Activated CD4-positive, alpha-beta T cell treated with anti-CD3 and anti-CD28 coated beads, Interleukin-10, Interleukin-2, amounts not matched to agents 100 ng/mL and 50 ng/mL, durations not matched to agents 16 hours and 8 hours (primary cell): ENCODE results near the gene AKR1C2.
"Not testable (repeated sequence)": the region's sequence is repeated elsewhere in the genome, so short reads cannot be mapped to it uniquely, and the experiment has no call there.

Experiments
- DNase-seq: peaks from one replicate; pipeline ENCODE4 v3.0.0-alpha.2; 2020

Gene AKR1C2

GRCh38 chr10:5023177-5023805 lies 19.6 kb upstream of the AKR1C2 start:
- DNase-seq = no peak

- DNase-seq = not testable (repeated sequence)
These were observed 18.1 kb upstream of the AKR1C2 start for GRCh38 chr10:5021624-5022290.

DNA sequence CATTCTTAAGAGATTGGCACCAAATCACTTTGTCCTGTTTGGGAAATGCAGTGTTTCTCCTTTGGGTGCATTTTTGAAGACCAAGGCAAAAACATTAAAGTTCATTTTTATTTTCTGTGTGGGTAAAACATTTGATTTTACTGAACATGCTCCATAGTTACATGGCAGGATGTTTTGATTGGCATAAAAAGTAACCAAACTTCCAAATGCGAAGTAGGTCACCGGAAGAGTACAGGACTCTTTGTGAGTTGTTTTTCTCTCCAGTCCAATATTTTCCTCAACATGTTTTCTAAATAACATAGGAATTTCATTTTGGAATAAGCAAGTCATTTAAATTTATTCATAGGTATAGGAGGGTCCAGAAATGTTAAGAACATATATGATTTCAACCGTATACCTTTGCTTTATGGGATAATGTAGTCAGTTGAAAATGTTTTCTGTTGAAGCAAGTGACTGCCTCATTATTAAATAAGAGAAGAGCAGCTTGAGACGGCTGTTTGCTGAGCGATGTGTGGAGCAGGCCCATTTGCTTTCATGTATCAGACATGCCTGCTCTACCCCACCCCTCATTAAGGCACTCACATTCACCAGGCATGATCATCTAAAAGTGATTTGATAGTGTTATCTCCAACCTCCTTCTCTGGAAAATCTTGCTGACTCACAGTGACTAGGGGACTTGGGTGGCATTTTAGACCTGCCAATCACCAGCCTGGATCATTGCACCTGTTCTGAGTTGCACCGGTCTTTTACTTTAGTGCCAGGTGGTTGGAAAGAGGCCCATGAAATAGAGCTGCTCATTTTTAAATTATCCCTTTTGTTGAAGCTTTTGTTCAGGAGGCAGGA lies 16.3 kb upstream of the AKR1C2 start:
- not testable (repeated sequence) for DNase-seq

DNA sequence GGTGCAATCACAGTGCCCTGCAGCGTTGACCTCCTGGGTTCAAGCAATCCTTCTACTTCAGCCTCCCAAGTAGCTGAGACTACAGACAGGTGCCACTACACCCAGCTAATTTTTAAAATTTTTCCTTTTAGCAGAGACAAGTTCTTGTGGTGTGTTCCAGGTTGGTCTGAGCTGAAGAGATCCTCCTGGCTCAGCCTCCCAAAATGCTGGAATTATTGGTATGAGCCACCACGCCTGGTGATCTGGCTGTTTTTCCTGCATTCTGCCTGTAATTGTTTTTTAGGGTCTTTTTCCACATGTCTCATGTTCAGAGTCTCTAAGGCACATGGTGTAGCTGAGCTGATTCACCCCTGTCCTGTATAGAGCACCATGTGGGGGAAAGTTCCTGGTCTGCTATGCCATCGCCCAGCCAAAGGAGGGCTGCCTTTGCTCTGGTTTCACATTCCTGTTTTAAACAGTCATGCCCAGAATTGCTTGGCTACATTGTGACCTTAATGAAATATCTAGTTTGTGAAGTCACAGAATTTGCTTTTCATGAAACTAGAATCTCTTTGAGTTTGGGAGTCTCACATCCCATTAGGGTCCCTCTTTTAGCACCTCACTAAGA lies 15.1 kb upstream of the AKR1C2 start:
- not testable (repeated sequence) for DNase-seq

DNA sequence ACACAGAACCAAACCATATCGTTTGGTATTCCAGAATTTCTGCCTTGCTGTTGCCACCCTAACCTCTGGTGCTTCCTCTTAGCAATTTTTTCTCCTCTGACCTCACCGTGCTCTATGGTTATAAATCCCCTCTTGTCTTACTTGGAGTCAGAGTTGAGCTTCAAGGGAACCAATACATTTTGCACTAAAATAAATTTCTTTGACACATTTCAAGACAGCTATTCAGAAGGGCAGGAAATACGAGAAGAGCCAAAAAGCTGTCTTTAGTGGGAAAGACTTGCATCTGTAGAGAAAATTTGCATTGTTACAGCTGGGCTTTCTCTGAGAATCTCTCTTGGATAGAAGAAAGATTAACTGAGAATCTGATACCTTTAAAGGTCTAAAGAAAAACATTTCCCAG lies 14.5 kb upstream of the AKR1C2 start:
- no peak for DNase-seq

GRCh38 chr10:5014936-5015335 lies 11.3 kb upstream of the AKR1C2 start:
- DNase-seq = peak; percentile 8

DNA sequence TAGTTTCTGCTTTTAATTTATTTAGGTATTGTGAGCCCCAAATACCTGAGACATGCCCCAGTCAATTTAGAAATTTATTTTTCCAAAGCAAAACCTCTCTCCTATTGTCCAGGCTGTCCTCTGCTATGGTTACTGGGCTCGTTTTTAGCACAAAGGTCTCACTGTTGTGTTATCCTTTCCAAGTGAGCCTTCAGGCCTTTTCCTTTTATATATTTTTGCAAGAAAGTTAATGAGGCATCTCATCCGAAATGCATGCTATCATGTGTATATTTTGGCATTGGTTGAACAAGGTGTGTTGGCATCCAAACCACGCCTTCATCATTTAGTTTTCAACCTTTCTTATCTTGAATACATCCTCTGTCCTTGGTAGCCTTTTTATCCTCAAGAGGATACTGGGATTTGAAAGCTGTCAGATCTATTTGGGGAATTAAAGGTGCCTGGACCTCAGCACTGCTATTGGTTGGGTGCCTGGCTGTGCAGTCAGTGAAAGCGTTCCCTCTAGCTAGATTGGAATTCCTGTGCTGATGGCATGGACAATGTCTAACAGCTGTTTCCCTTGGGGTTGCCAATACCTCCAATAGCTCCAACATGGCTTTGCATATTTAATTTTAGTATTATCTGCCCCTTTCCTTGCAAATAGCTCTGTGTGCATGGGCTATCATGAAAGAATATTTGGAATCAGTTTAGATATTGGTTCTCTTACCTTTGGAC lies 10.7 kb upstream of the AKR1C2 start:
- DNase-seq = not testable (repeated sequence)

DNA sequence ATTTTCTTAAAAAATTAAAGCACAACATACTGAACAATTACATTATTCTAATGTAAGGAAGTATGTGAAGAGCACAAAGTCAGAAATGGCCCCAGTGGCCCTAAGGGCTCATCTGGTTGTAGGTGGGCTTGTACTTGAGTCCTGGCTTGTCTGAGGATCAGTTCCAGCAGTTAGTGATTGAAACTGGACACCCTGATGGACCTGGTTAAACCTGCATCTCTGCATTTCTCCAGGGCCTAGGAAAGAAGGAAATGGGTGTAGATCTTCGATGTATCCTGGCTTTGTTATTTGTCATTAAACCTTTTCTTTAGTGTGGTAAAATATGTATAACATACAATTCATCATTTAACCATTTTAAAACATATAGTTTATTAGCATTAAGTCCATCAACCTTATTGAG lies 9.7 kb upstream of the AKR1C2 start:
- no peak for DNase-seq

DNA sequence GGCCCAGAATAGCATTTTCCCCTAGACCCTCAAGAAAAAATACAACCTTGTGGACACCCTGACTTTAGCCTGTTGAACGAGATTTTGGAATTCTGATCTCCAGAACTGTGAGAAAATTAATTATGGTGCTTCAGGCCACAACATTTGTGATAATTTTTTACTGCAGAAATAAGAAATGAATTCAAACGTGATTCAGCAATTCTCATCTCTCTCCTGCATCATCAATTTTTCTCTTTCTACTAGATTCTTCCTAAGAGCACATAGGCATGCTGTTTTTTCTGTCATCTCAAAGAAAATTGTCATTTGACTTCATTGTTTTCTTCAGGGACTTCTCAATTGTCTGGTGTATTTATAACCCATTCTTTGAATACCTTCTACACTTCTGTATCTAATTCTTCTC lies 8.9 kb upstream of the AKR1C2 start:
- no peak for DNase-seq

DNA sequence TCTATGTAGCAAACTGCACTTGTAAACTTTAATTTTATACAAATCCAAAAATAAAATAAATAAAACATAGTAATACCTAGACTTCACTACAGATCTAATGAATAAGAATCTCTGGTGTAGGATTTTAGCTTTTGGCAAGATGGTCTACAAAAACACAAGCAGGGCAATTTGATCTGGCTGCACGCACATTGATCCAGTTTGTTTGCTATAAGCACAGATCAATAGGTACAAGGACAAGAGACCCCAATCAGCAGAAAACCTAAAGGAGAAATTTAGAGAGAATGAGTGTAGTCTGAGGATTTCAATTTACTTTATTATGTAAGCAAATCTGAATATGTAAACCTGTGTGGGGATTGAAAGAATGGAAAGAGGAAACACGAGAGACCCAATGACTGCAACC lies 7.7 kb upstream of the AKR1C2 start:
- DNase-seq = not testable (repeated sequence)

- DNase-seq = not testable (repeated sequence)
These were observed 6.4 kb upstream of the AKR1C2 start for GRCh38 chr10:5010043-5010442.

- DNase-seq = not testable (repeated sequence)
These were observed 5.3 kb upstream of the AKR1C2 start for GRCh38 chr10:5008857-5009548.

DNA sequence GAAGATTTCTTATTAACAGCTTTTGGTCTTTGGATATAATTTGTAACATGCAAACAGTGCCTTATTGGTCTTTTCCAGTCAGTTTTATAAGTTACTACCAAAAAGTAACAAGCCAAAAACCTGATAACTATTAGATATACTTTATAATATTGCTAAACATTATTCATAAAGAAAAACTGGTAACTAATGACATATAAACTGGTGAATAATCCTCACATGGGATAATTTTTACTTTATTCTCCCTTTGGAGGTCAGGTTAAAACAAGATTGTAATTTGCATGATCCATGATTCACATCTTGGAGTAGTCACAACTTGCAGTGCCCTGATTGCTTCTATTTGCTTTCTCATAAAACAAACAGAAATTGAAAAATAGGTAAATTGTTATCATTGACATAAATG lies 844 bp upstream of the AKR1C2 start:
- not testable (repeated sequence) for DNase-seq

DNA sequence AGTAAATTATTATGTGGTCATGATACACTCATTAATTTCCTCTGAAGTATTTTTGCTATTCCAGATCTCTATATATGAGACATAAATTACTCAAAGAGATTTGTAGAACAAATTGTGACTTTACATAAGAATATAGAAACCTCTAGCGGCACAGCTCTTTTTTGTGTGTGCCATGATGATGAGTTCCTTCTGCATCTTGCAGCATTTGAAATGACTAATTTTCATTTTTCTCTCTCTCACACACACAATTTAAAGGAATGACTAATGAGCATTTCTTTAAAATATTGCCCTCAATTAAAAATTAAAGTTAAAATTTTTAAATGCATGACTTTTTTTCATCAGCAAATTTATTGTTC lies 351 bp upstream of the AKR1C2 start:
- not testable (repeated sequence) for DNase-seq

- no peak for DNase-seq
These were observed 1.5 kb downstream of the AKR1C2 start for GRCh38 chr10:5002013-5002727.

DNA sequence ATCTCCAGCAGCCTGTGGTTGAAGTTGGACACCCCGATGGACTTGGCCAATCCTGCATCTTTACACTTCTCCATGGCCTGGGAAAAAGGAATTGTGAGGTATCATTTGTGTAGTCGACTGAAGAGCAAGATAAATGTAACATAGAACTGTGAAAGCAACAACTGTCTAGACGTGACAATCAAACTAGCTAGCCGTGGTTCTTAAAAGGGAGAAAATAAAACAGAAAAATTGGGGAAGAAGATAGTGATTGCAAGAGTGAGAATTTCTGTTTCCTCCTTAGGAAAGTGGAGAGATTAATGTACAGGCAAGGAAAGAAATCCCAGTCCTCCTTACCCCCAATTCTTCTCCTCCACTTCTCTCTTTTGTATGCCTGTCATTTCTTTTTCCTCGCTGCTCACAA lies 5.0 kb downstream of the AKR1C2 start:
- DNase-seq = no peak

- not testable (repeated sequence) for DNase-seq
These were observed 9.4 kb downstream of the AKR1C2 start for GRCh38 chr10:4994260-4994659.

DNA sequence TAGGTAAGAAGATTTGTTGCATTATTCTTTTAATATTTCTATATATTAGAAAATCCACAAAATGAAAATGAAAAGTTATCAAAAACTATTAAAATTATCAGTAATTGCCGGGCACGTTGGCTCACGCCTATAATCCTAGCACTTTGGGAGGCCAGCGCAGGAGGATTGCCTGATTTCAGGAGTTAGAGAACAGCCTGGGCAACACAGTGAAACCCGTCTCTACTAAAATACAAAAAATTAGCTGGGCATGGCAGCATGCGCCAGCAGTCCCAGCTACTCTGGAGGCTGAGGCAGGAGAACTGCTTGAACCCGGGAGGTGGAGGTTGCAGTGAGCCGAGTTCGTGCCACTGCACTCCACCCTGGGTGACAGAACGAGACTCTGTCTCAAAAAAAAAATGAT lies 11.1 kb downstream of the AKR1C2 start:
- not testable (repeated sequence) for DNase-seq

GRCh38 chr10:4991463-4991862 lies 12.2 kb downstream of the AKR1C2 start:
- DNase-seq = not testable (repeated sequence)

DNA sequence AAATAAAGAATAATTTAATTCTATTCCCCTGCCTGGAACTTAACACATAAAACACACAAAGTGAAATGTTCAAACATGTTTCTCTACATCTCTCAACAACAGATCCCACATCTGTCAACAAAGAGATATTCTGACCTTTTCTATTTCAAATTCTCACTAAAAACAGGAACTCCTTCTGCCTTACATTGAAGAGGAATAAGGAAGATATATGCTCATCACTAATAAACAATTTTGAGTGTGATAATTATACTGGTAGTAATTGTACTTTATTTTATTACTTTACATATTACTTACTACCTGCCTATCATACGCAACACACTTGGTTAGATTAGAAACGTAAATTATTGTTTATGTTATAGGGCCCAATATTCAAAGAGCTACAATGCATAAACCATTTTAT lies 13.4 kb downstream of the AKR1C2 start:
- no peak for DNase-seq

GRCh38 chr10:4988000-4988641 lies 15.5 kb downstream of the AKR1C2 start:
- DNase-seq = not testable (repeated sequence)
